Thoracic aorta (tissue), 2 donors: ENCODE results near the gene PGLYRP4. TPM values are rescaled to one million over a fixed set of nuclear protein-coding genes. Genes with fewer than 3 reads are reported as not detected.

Experiments used
- ATAC-seq: fragments of 150-250 bp; one replicate; pipeline ENCODE4 v1.8.0; 2017; ENCODE audit warnings: low read depth; ENCODE audit not compliant: insufficient number of reproducible peaks, low FRiP score
- DNase-seq: peaks from one replicate; pipeline ENCODE4 v3.0.0-alpha.2; 2020; ENCODE audit warnings: low spot score
- H3K27ac ChIP-seq, 2 donors: fragments of 200-600 bp; sonication (generic); 1 replicate in 1 of 2; 2 replicates in 1 of 2; pipeline ENCODE4 v1.5.1; 2016; ENCODE audit warnings: mild to moderate bottlenecking in 2 of 2, moderate library complexity in 2 of 2
- H3K27me3 ChIP-seq: fragments of 200-600 bp; sonication (generic); replicated peaks from 2 replicates; pipeline ENCODE4 v1.6.0; 2016; ENCODE audit warnings: mild to moderate bottlenecking; ENCODE audit not compliant: insufficient read depth
- H3K36me3 ChIP-seq: fragments of 200-600 bp; sonication (generic); one replicate; pipeline ENCODE4 v1.5.1; 2016
- H3K4me1 ChIP-seq, 2 donors: fragments of 200-600 bp; sonication (generic); 1 replicate in 1 of 2; 2 replicates in 1 of 2; pipeline versions ENCODE4 v1.5.1 to v1.6.0; 2016; ENCODE audit warnings: low read depth in 2 of 2, mild to moderate bottlenecking in 1 of 2; ENCODE audit not compliant: control insufficient read depth in 1 of 2
- H3K4me3 ChIP-seq: fragments of 200-600 bp; sonication (generic); 2 replicates; pipeline ENCODE4 v1.5.1; 2016; ENCODE audit warnings: mild to moderate bottlenecking
- H3K9me3 ChIP-seq: fragments of 200-600 bp; sonication (generic); 2 replicates; pipeline ENCODE4 v1.5.1; 2016
- total RNA-seq, 2 donors: library from RNA; depleted of rRNA; stranded (reverse); fragments of >200 nt; gene quantifications; one replicate each; pipeline versions ENCODE4 v1.1.0 to v1.2.3, GENCODE V29; 2016
- TF ChIP-seq, protein P1 (sequence below): fragments of 200-600 bp; sonication (generic); IDR thresholded peaks from one replicate; pipeline ENCODE4 v1.5.1; 2019; ENCODE audit warnings: antibody characterized with exemption

The PGLYRP4 gene
- total RNA-seq, 2 donors from 2014 or later: not detected

DNA sequence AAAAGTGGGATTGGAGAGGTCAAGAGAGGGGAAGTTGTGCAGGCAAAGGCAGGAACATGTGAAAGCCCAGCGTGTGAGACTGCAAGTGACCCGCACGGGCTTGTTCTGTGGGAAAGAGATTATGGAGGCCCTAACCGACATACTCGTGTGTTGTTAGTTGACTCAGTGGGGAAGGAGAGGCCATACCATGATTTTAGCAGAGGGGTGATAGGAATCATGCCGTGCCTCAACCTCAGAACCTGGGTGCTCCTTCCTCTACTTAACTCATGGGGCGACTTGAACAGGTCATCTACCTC is 55.2 kb downstream of the PGLYRP4 start:
- ATAC-seq (no peak), DNase-seq (no peak)
- H3K36me3 ChIP-seq: no peaks in the 10 kb centered on the region
- TF ChIP-seq, protein P1, sequence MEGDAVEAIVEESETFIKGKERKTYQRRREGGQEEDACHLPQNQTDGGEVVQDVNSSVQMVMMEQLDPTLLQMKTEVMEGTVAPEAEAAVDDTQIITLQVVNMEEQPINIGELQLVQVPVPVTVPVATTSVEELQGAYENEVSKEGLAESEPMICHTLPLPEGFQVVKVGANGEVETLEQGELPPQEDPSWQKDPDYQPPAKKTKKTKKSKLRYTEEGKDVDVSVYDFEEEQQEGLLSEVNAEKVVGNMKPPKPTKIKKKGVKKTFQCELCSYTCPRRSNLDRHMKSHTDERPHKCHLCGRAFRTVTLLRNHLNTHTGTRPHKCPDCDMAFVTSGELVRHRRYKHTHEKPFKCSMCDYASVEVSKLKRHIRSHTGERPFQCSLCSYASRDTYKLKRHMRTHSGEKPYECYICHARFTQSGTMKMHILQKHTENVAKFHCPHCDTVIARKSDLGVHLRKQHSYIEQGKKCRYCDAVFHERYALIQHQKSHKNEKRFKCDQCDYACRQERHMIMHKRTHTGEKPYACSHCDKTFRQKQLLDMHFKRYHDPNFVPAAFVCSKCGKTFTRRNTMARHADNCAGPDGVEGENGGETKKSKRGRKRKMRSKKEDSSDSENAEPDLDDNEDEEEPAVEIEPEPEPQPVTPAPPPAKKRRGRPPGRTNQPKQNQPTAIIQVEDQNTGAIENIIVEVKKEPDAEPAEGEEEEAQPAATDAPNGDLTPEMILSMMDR: no peak
- H3K27me3 ChIP-seq: no peaks in the 10 kb centered on the region
- H3K27ac ChIP-seq: no peak overlapping the region
- H3K4me3 ChIP-seq: no peak overlapping the region
- H3K4me1 ChIP-seq: no peaks in the 10 kb centered on the region
- H3K9me3 ChIP-seq: no peaks in the 10 kb centered on the region

DNA sequence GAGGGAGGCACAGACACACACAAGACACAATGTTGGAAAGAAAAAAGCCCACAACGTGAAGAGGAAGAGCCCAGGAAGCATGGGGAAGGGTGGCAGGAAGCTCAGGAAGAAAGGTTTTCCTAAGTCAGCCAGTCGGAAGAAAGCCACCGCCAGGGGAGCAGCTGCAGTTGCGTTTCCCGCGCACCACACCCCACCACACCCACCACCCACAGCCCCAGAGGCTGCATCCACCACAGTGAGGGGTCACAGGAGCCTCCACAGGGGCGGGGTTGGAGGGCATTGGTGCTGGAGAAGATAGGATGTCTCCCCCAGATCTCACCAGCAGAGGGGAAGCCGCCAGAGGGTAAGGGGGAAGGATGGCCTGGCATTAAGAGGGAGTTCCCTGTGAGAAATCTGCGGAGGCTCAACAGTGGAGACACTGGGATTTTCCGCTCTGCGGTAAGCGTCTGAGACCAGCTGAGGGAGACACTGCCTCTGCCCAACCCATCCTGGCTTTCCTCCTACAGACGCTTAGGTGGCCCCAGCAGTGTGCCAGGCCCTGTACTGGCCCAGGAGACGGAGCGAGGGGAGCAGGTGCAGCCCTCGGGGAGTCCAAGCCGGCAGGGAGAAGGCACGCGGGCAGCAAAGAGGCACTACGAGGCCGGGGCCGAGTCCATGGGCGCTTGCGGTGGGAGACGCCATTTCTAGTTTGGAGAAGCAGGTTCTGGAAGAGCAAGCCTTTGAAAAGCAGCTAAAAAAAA is 55.7 kb downstream of the PGLYRP4 start:
- Histone ChIP-seq H3K27me3 (no peaks in the 10 kb centered on the region), H3K27ac (no peak overlapping the region), H3K4me1 (no peaks in the 10 kb centered on the region), H3K36me3 (no peaks in the 10 kb centered on the region), H3K4me3 (no peak overlapping the region), H3K9me3 (no peaks in the 10 kb centered on the region)
- ATAC-seq (no peak), DNase-seq (no peak)
- TF ChIP-seq, protein P1: no peak

DNA sequence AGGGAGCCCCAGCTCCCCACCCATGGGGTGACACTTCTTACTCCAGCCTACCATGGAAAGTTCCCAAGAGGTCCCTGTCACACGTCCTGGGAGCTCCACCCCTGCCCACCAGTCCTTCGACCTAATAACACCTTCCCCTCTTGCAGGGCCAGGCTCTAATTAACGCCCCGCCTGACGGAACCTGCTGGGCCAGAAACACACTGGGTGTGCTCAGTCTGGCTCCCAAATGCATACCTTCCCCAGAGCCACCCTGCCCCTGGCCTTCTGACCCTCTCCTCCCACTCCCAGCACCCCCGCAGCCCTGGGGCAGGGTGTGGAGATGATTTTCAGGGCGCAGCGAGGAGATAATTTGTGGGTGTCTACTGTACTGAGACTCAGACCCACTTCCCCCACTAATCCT is 56.5 kb downstream of the PGLYRP4 start:
- no peak for ATAC-seq

DNA sequence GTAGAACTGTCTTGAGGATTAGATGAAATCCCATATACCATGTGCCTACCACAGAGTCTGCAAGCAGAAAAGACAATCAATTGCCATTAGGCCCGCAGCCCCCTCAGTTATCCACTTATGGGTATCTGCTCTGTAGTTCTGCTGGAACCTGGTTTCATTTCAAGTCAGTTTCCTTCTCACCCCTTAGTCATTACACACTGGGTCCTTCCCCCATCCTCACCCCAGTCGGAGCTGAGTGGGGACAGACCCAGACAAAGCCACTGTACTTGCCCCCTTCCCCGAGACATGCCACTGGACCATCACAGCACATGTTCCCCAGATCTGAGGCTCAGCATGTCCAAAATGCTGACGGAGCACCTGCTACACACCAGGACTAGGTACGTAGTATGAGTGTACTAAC is 57.1 kb downstream of the PGLYRP4 start:
- no peaks in the 10 kb centered on the region for H3K9me3 ChIP-seq
- H3K4me1 ChIP-seq: no peaks in the 10 kb centered on the region
- no peak overlapping the region for H3K27ac ChIP-seq
- no peaks in the 10 kb centered on the region for H3K36me3 ChIP-seq
- H3K27me3 ChIP-seq: no peaks in the 10 kb centered on the region
- no peak overlapping the region for H3K4me3 ChIP-seq
- no peak for ATAC-seq
- DNase-seq: no peak
- TF ChIP-seq, protein P1: no peak

More for the DNA sequence above, 56.5 kb downstream of the PGLYRP4 start:
- H3K4me3 ChIP-seq: no peak overlapping the region
- no peaks in the 10 kb centered on the region for H3K4me1 ChIP-seq
- TF ChIP-seq, protein P1: no peak
- DNase-seq: no peak
- no peaks in the 10 kb centered on the region for H3K27me3 ChIP-seq
- no peak overlapping the region for H3K27ac ChIP-seq
- no peaks in the 10 kb centered on the region for H3K36me3 ChIP-seq
- no peaks in the 10 kb centered on the region for H3K9me3 ChIP-seq

DNA sequence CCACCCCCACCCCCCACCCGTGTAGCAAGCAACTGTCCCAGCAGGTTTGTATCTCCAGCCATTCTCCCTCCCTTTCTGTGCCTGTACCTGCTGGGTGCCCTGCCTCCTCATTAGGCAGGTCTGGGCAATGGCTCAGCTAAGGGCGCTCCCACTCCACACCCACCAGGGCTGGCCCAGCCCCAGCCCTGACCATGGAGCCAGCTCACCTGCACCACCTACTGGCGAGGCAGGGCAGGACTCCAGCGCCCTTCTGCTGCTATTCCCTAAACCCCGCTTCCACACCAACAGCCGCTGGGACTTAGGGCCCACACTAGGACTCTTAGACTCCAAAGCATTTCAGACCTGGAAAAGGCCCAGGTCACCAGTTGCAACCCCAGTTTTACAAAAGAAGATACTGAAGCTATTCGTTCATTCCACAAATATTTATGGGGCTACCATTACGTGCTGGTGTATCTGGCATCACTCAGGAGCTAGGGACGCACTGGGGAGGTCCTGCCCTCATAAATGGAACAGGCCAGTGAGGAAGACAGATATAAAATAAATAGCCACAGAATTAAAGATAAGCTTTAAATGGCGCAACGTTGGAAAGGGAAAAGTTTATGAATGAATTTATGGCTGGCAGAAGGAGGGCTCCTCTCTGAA is 59.9 kb downstream of the PGLYRP4 start:
- Histone ChIP-seq H3K36me3 (no peaks in the 10 kb centered on the region), H3K4me1 (no peaks in the 10 kb centered on the region), H3K4me3 (no peak overlapping the region), H3K27ac (no peak overlapping the region), H3K9me3 (no peaks in the 10 kb centered on the region), H3K27me3 (no peaks in the 10 kb centered on the region)
- TF ChIP-seq, protein P1: no peak
- DNase-seq: no peak
- no peak for ATAC-seq

Other genes starting within 250 kb of the PGLYRP4 start
- gene SPRR2F, start 235.3 kb downstream of the PGLYRP4 start, total RNA-seq: not detected
- gene SPRR2G, start 198.0 kb downstream of the PGLYRP4 start, total RNA-seq: not detected
- gene LELP1, start 145.4 kb downstream of the PGLYRP4 start, total RNA-seq: not detected
- not detected for gene PRR9, start 131.3 kb downstream of the PGLYRP4 start, total RNA-seq
- not detected for gene LORICRIN, start 89.2 kb downstream of the PGLYRP4 start, total RNA-seq
- not detected for gene PGLYRP3, start 35.9 kb downstream of the PGLYRP4 start, total RNA-seq
- gene S100A9, start 9.0 kb upstream of the PGLYRP4 start, total RNA-seq: 100 to 1,000 TPM; 138 to 478 TPM
- gene S100A12, start 26.8 kb upstream of the PGLYRP4 start, total RNA-seq: 10 to 100 TPM in 1 of 2 donors, not detected in 1; 22.5 TPM
- 10 to 100 TPM; 31.5 to 95.4 TPM for gene S100A8, start 42.2 kb upstream of the PGLYRP4 start, total RNA-seq
- not detected for gene S100A7A, start 67.7 kb upstream of the PGLYRP4 start, total RNA-seq
- gene S100A7, start 111.8 kb upstream of the PGLYRP4 start, total RNA-seq: not detected
- 100 to 1,000 TPM; 367 to 608 TPM for gene S100A6, start 187.2 kb upstream of the PGLYRP4 start, total RNA-seq
- not detected for gene S100A5, start 192.1 kb upstream of the PGLYRP4 start, total RNA-seq
- 1,000 to 10,000 TPM in 1 of 2 donors, 100 to 1,000 TPM in 1; 514 to 1,429 TPM for gene S100A4, start 197.0 kb upstream of the PGLYRP4 start, total RNA-seq
- 10 to 100 TPM in 1 of 2 donors, 1 to 10 TPM in 1; 3.1 to 25.0 TPM for gene S100A3, start 200.4 kb upstream of the PGLYRP4 start, total RNA-seq
- gene S100A2, start 217.0 kb upstream of the PGLYRP4 start, total RNA-seq: 1 to 10 TPM; 1.1 to 2.9 TPM